HUES6 (cell line): ENCODE measurements around the gene HOXA6.

Experiments used
- H3K27ac ChIP-seq: 2 replicates; pipeline ENCODE4 v1.7.0; 2013; ENCODE audit warnings: low read depth, mild to moderate bottlenecking, low read length, inconsistent platforms
- H3K27me3 ChIP-seq: 2 replicates; pipeline ENCODE4 v1.6.1; 2013; ENCODE audit warnings: low read length; ENCODE audit not compliant: control insufficient read depth, insufficient read depth
- H3K36me3 ChIP-seq: 2 replicates; pipeline ENCODE4 v1.6.1; 2013; ENCODE audit warnings: low read length; ENCODE audit not compliant: control insufficient read depth, insufficient read depth
- H3K4me1 ChIP-seq: 2 replicates; pipeline ENCODE4 v1.6.1; 2013; ENCODE audit warnings: low read length; ENCODE audit not compliant: control insufficient read depth, insufficient read depth
- H3K4me3 ChIP-seq: 2 replicates; pipeline ENCODE4 v1.5.1; 2013; ENCODE audit warnings: low read depth, low read length
- H3K9ac ChIP-seq: one replicate; pipeline ENCODE4 v1.6.1; 2013; ENCODE audit warnings: mild to moderate bottlenecking, low read length
- H3K9me3 ChIP-seq: 2 replicates; pipeline ENCODE4 v1.6.1; 2013; ENCODE audit warnings: low read depth, low read length; ENCODE audit not compliant: control insufficient read depth, insufficient read depth

The HOXA6 gene

GRCh38 chr7:27151341-27151930, 3.9 kb upstream of the HOXA6 start:
- no peak overlapping the region for H3K27ac ChIP-seq
- H3K4me1 ChIP-seq: peaks cover 31% of the 10 kb centered on the region; the same call in 1 of the 2 replicates
- no peaks in the 10 kb centered on the region for H3K36me3 ChIP-seq
- H3K9ac ChIP-seq: peak overlapping the region; percentile 57
- no peaks in the 10 kb centered on the region for H3K9me3 ChIP-seq
- H3K27me3 ChIP-seq: peaks cover 100% of the 10 kb centered on the region
- peak overlapping the region; percentile 59 for H3K4me3 ChIP-seq

- peak overlapping the region; percentile 57 for H3K9ac ChIP-seq
- H3K4me3 ChIP-seq: peak overlapping the region; percentile 59
- no peak overlapping the region for H3K27ac ChIP-seq
These were observed 3.2 kb upstream of the HOXA6 start for GRCh38 chr7:27150568-27151340.

GRCh38 chr7:27149842-27150567, 2.4 kb upstream of the HOXA6 start:
- Histone ChIP-seq H3K9ac (peak overlapping the region; percentile 57), H3K27ac (no peak overlapping the region), H3K4me1 (peaks cover 25% of the 10 kb centered on the region; the same call in 1 of the 2 replicates), H3K4me3 (peak overlapping the region; percentile 59), H3K36me3 (no peaks in the 10 kb centered on the region), H3K9me3 (no peaks in the 10 kb centered on the region), H3K27me3 (peaks cover 100% of the 10 kb centered on the region)

More at GRCh38 chr7:27150568-27151340, 3.2 kb upstream of the HOXA6 start:
- Histone ChIP-seq H3K4me1 (peaks cover 31% of the 10 kb centered on the region; the same call in 1 of the 2 replicates), H3K9me3 (no peaks in the 10 kb centered on the region), H3K36me3 (no peaks in the 10 kb centered on the region), H3K27me3 (peaks cover 100% of the 10 kb centered on the region)

- no peaks in the 10 kb centered on the region for H3K36me3 ChIP-seq
These were observed 1.4 kb upstream of the HOXA6 start for GRCh38 chr7:27148756-27149641.

GRCh38 chr7:27148031-27148755, 619 bp upstream of the HOXA6 start:
- H3K9ac ChIP-seq: peak overlapping the region; percentile 54
- peak overlapping the region; percentile 48 for H3K4me3 ChIP-seq
- no peaks in the 10 kb centered on the region for H3K9me3 ChIP-seq
- H3K36me3 ChIP-seq: no peaks in the 10 kb centered on the region
- H3K27me3 ChIP-seq: peaks cover 100% of the 10 kb centered on the region
- peaks cover 27% of the 10 kb centered on the region; the same call in 1 of the 2 replicates for H3K4me1 ChIP-seq
- no peak overlapping the region; the same call in 1 of the 2 replicates for H3K27ac ChIP-seq

More at GRCh38 chr7:27148756-27149641, 1.4 kb upstream of the HOXA6 start:
- peak overlapping the region; percentile 54 for H3K9ac ChIP-seq
- H3K27me3 ChIP-seq: peaks cover 100% of the 10 kb centered on the region
- H3K9me3 ChIP-seq: no peaks in the 10 kb centered on the region
- H3K27ac ChIP-seq: no peak overlapping the region; the same call in 1 of the 2 replicates
- H3K4me3 ChIP-seq: peak overlapping the region; percentile 59; the same call in 1 of the 2 replicates
- H3K4me1 ChIP-seq: peaks cover 25% of the 10 kb centered on the region; the same call in 1 of the 2 replicates

GRCh38 chr7:27146491-27147198, 929 bp downstream of the HOXA6 start:
- Histone ChIP-seq H3K9ac (peak overlapping the region; percentile 71), H3K27me3 (peaks cover 100% of the 10 kb centered on the region), H3K4me3 (peak overlapping the region; percentile 46; the same call in 1 of the 2 replicates), H3K9me3 (no peaks in the 10 kb centered on the region), H3K4me1 (peaks cover 29% of the 10 kb centered on the region; the same call in 1 of the 2 replicates), H3K36me3 (no peaks in the 10 kb centered on the region), H3K27ac (no peak overlapping the region)

- no peaks in the 10 kb centered on the region for H3K36me3 ChIP-seq
- no peak overlapping the region for H3K4me3 ChIP-seq
- H3K27me3 ChIP-seq: peaks cover 100% of the 10 kb centered on the region
- H3K9ac ChIP-seq: peak overlapping the region; percentile 71
- no peak overlapping the region for H3K27ac ChIP-seq
- H3K9me3 ChIP-seq: no peaks in the 10 kb centered on the region
- peaks cover 22% of the 10 kb centered on the region; the same call in 1 of the 2 replicates for H3K4me1 ChIP-seq
These were observed 1.6 kb downstream of the HOXA6 start for GRCh38 chr7:27145914-27146412.

- Histone ChIP-seq H3K4me1 (peaks cover 19% of the 10 kb centered on the region; the same call in 1 of the 2 replicates), H3K9me3 (no peaks in the 10 kb centered on the region), H3K4me3 (no peak overlapping the region), H3K27me3 (peaks cover 100% of the 10 kb centered on the region), H3K27ac (no peak overlapping the region), H3K36me3 (no peaks in the 10 kb centered on the region), H3K9ac (peak overlapping the region; percentile 32)
These were observed 2.2 kb downstream of the HOXA6 start for GRCh38 chr7:27145165-27145913.

GRCh38 chr7:27144781-27145164, 2.8 kb downstream of the HOXA6 start:
- H3K9ac ChIP-seq: peak overlapping the region; percentile 32
- peaks cover 100% of the 10 kb centered on the region for H3K27me3 ChIP-seq
- H3K4me3 ChIP-seq: peak overlapping the region; percentile 32; the same call in 1 of the 2 replicates
- peaks cover 22% of the 10 kb centered on the region; the same call in 1 of the 2 replicates for H3K4me1 ChIP-seq
- H3K27ac ChIP-seq: no peak overlapping the region
- no peaks in the 10 kb centered on the region for H3K36me3 ChIP-seq
- no peaks in the 10 kb centered on the region for H3K9me3 ChIP-seq
